Type B pancreatic cell (in vitro differentiated cells): ENCODE measurements around the gene TMEM266. TPM values are rescaled to one million over a fixed set of nuclear protein-coding genes. Genes with fewer than 3 reads are reported as not detected.
"Not testable (repeated sequence)": the region's sequence is repeated elsewhere in the genome, so short reads cannot be mapped to it uniquely, and the experiment has no call there.

ENCODE experiments used
- DNase-seq: peaks from one replicate; pipeline ENCODE4 v3.0.0; 2021; ENCODE audit warnings: mixed read lengths; ENCODE audit not compliant: unreplicated experiment; ENCODE audit errors: extremely low spot score
- H3K27ac Mint-ChIP-seq: 2 replicates; pipeline ENCODE4 v1.8.0; 2021; ENCODE audit warnings: mild to moderate bottlenecking, mixed read lengths
- H3K27me3 Mint-ChIP-seq: 2 replicates; pipeline ENCODE4 v1.8.0; 2021; ENCODE audit warnings: mixed read lengths
- H3K36me3 Mint-ChIP-seq: 2 replicates; pipeline ENCODE4 v1.8.0; 2021; ENCODE audit warnings: mixed read lengths
- H3K4me1 Mint-ChIP-seq: one replicate; pipeline ENCODE4 v1.8.0; 2021; ENCODE audit warnings: mixed read lengths; ENCODE audit not compliant: unreplicated experiment
- H3K4me3 Mint-ChIP-seq: 2 replicates; pipeline ENCODE4 v1.8.0; 2021; ENCODE audit warnings: mild to moderate bottlenecking, mixed read lengths
- H3K9me3 Mint-ChIP-seq: 2 replicates; pipeline ENCODE4 v1.8.0; 2021; ENCODE audit warnings: mixed read lengths
- long read RNA-seq: library from polyadenylated mRNA; unstranded; transcript quantifications from one replicate; pipeline ENCODE4 v2.0.0, GENCODE V29; 2020
- total RNA-seq: library from RNA; stranded (reverse); gene quantifications from 2 replicates; pipeline ENCODE4 v1.2.1, GENCODE V29; 2021; ENCODE audit warnings: low replicate concordance
- TF ChIP-seq, protein P1 (sequence below): fragments of 200-600 bp; sonication (generic); conservative IDR thresholded peaks from 2 replicates; pipeline ENCODE4 v1.5.0; 2021; ENCODE audit warnings: antibody characterized with exemption, mild to moderate bottlenecking

The TMEM266 gene, protein sequence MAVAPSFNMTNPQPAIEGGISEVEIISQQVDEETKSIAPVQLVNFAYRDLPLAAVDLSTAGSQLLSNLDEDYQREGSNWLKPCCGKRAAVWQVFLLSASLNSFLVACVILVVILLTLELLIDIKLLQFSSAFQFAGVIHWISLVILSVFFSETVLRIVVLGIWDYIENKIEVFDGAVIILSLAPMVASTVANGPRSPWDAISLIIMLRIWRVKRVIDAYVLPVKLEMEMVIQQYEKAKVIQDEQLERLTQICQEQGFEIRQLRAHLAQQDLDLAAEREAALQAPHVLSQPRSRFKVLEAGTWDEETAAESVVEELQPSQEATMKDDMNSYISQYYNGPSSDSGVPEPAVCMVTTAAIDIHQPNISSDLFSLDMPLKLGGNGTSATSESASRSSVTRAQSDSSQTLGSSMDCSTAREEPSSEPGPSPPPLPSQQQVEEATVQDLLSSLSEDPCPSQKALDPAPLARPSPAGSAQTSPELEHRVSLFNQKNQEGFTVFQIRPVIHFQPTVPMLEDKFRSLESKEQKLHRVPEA
- 2.3 and 2.8 TPM in 2 replicates for total RNA-seq
- long read RNA-seq, result 0 reads

DNA sequence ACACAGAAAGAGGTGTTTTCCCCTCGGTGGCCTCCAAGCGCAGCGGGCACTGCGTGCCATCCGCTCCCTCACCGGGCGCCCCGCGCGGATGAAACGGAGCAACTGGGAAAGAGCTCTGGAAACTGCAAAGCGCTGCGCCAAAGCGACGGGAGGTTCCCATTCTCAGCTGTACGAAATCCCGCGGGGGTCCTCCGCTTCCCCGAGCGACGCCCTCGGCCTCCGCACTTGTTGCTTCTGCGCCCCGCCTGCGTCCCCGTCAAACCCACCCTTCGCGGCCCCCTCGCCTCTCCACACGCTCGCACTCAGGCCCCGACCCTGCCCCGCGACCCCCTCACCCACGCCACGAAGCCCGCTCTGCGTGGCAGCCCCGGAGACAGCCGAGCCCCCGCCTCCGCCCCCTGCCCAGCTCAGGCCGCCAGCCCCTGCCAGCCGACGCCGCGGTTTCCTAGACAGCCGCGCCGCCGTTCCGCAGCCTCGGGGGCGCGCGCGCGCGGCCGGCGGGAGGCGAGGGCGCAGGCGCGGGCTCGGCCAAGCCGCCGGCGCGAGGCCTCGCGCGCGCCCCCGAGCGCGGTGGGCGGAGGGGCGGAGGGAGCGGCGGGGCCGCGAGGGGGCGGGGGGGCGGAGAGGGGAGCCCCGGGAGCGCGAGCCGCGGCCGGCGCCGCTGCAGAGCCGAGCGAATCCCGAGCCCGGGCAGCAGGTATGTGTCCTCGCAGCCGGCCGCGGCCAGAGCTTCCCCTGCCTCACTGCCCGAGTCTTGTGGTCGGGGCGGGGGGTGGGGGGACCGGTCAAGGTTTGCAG lies at the start of gene TMEM266:
TSS of gene TMEM266 (plus strand) at position 666 of the 798 bp plus-strand sequence. CDS start 74,279 bp downstream, outside the sequence.
- Mint-ChIP-seq H3K4me1 (peaks cover 4% of the 10 kb centered on the region), H3K4me3 (peak within 1 kb of the TSS; percentile 89), H3K36me3 (no peaks in the 10 kb centered on the region), H3K27me3 (peaks cover 49% of the 10 kb centered on the region), H3K9me3 (no peaks in the 10 kb centered on the region), H3K27ac (peak within 1 kb of the TSS; percentile 65)
- peak; percentile 75 for DNase-seq
- TF ChIP-seq, protein P1, sequence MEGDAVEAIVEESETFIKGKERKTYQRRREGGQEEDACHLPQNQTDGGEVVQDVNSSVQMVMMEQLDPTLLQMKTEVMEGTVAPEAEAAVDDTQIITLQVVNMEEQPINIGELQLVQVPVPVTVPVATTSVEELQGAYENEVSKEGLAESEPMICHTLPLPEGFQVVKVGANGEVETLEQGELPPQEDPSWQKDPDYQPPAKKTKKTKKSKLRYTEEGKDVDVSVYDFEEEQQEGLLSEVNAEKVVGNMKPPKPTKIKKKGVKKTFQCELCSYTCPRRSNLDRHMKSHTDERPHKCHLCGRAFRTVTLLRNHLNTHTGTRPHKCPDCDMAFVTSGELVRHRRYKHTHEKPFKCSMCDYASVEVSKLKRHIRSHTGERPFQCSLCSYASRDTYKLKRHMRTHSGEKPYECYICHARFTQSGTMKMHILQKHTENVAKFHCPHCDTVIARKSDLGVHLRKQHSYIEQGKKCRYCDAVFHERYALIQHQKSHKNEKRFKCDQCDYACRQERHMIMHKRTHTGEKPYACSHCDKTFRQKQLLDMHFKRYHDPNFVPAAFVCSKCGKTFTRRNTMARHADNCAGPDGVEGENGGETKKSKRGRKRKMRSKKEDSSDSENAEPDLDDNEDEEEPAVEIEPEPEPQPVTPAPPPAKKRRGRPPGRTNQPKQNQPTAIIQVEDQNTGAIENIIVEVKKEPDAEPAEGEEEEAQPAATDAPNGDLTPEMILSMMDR, result peak; percentile 58

DNA sequence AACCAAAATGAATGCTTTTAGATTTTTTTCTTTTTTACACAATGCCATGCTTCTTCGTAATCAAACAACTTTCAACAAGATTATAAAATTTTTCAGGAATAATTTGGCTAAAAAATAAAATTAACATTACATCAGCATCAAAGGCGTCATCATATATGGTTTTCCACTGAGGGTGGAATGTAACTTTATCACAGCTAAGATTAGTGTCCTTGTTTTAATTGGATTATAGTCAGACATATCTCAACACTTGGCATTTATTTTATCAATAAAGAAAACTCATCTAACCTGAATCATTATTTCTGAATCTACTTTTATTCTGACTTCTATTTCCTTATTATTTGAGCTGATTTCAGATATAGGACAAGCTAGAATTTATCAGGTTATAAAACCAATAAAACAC lies 49.2 kb upstream of the TMEM266 start:
- TF ChIP-seq, protein P1, result no peak
- H3K27me3 Mint-ChIP-seq, result no peaks in the 10 kb centered on the region
- H3K9me3 Mint-ChIP-seq, result peaks cover 5% of the 10 kb centered on the region
- peaks cover 6% of the 10 kb centered on the region for H3K4me1 Mint-ChIP-seq
- H3K27ac Mint-ChIP-seq, result no peak overlapping the region
- DNase-seq, result no peak
- H3K36me3 Mint-ChIP-seq, result no peaks in the 10 kb centered on the region
- H3K4me3 Mint-ChIP-seq, result no peak overlapping the region

DNA sequence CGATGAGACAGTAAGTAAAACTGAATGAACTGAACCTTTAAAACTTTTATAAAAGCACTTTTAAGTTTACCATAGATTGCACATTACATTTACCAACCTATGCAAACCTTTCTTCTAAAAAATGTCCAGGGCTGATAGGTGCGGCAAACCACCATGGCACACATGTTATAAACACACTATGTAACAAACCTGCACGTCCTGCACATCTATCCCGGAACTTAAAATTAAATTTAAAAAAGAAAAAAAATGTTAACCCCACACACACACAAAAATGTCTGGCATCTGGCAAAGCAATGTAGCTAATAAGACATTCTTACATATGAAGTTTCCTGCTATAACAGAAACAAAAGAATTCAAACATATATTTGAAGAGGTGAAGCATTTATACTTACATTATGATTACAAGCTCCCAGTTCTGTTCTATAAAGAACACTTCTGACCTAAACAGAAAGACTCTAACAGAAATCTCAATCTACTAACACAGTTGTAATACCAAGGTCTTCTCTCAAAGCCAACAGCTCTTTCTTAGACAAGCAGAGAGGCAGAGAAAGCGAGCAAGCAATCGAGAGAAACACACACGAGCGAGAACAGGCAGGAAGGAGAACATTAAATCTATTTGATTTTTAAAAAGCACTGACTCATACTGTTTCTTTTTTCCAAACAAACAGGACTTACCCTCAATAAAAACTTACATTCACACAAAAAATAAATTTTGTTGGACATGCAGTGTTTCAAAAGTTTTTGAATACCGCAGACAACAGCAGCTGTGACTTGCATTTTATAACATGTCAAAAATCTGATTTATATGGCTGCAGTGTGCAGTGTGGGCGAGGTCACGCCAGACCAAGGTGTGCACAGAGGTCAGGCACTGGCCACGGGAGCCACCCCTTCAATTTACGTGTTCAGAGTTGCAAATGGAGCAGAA lies 47.9 kb upstream of the TMEM266 start, which contains the start of gene NRG4:
TSS of gene NRG4 (minus strand) at position 798 of the 925 bp plus-strand sequence. CDS start 1,194 bp downstream, outside the sequence.
- H3K4me1 Mint-ChIP-seq, result peaks cover 6% of the 10 kb centered on the region
- peaks cover 5% of the 10 kb centered on the region for H3K9me3 Mint-ChIP-seq
- no peaks in the 10 kb centered on the region for H3K27me3 Mint-ChIP-seq
- peak within 1 kb of the TSS; percentile 86 for H3K27ac Mint-ChIP-seq
- H3K4me3 Mint-ChIP-seq, result peak within 1 kb of the TSS; percentile 85
- no peak for DNase-seq
- TF ChIP-seq, protein P1, result no peak
- H3K36me3 Mint-ChIP-seq, result no peaks in the 10 kb centered on the region

DNA sequence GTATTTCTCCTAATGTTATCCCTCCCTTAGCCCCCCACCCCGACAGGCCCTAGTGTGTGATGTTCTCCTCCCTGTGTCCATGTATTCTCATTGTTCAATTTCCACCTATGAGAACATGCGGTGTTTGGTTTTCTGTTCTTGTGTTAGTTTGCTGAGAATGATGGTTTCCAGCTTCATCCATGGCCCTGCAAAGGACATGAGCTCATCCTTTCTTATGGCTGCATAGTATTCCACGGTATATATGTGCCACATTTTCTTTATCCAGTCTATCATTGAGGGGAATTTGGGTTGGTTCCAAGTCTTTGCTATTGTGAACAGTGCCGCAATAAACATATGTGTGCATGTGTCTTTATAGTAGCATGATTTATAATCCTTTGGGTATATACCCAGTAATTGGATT lies 46.3 kb upstream of the TMEM266 start:
- not testable (repeated sequence) for H3K4me1 Mint-ChIP-seq, H3K9me3 Mint-ChIP-seq, H3K36me3 Mint-ChIP-seq, DNase-seq, H3K27ac Mint-ChIP-seq, H3K27me3 Mint-ChIP-seq
- peak overlapping the region; percentile 16 for H3K4me3 Mint-ChIP-seq

DNA sequence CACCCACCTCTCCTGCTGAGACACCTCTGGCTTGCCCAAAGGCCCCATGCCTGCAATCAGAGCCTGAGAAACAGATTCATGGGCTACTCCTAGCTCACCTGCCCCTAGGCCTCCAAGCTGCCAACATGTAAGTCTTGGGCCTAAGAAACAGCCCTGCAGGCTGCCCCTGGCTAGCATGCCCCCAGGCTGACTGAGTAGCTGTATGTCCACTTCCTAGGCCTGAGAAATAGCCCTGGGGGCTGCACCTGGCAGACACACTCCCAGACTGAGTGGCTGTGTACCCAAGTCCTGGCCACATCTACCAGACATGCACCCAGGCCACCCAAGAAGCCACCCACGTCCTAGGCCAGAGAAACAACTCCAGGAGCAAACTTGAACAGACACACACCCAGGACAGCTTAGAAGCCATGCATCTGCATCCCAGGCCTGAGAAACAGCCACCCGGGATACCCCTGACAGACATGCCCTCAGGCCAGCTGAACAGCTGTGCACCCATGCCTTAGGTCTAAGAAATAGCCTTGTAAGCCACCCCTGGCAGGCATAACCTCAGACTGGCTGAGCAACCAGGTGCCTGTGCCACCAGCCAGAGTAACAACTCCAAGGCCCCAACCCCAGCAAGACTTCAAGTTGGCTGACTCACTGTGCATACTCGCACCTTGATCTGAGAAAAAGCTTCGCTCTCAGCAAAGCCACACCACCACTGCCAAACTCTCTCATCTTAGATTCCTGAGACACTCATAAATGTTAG lies 35.6 kb upstream of the TMEM266 start:
- no peaks in the 10 kb centered on the region for H3K36me3 Mint-ChIP-seq
- no peaks in the 10 kb centered on the region for H3K27me3 Mint-ChIP-seq
- no peak overlapping the region for H3K27ac Mint-ChIP-seq
- no peak for DNase-seq
- no peaks in the 10 kb centered on the region for H3K4me1 Mint-ChIP-seq
- no peaks in the 10 kb centered on the region for H3K9me3 Mint-ChIP-seq
- TF ChIP-seq, protein P1, result no peak
- H3K4me3 Mint-ChIP-seq, result no peak overlapping the region
